Erythroblast (primary cell): ENCODE data around the gene ENDOD1.

Experiments
- GATA1 ChIP-seq: IDR thresholded peaks from 2 replicates; pipeline ENCODE4 v1.6.1; 2011; ENCODE audit warnings: low read depth, mild to moderate bottlenecking, control low read depth, low read length, moderate library complexity
- POLR2A ChIP-seq: IDR thresholded peaks from 2 replicates; pipeline ENCODE4 v1.6.1; 2011; ENCODE audit warnings: mild to moderate bottlenecking, low read length

DNA sequence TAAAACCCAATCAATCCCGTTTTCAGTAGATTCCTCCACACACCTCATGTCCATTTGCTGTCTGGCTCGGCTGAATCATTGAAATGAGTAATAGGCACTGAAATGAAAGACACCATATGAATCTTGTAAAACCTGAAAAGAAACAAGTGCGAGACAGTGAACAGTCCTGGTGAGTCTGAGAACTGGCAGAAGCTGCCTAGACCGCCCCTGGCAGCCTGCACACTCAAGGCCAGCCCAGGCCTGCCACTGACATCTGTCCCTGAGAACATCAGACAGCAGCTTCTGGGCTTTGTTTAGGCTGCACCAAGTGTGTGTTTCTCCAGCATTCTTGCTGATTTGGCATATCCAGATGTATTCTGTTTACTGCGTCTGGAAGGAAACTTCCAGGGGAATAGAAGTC lies 44.8 kb downstream of the ENDOD1 start:
- no peak for TF ChIP-seq POLR2A
- TF ChIP-seq GATA1: no peak
